MM.1S (cell line): ENCODE data around the gene KCNN4.

Source experiments
- DNase-seq: peaks from one replicate; pipeline ENCODE4 v3.0.0-alpha.2; 2015
- H2AFZ ChIP-seq: fragments of 300-600 bp; sonication (generic); 2 replicates; pipeline ENCODE4 v1.6.0; 2016; ENCODE audit warnings: antibody characterized with exemption, low read length
- H3F3A ChIP-seq: fragments of 300-600 bp; sonication (generic); 2 replicates; pipeline ENCODE4 v1.6.1; 2016; ENCODE audit warnings: mild to moderate bottlenecking, antibody characterized with exemption, low read length, moderate library complexity, mixed read lengths; ENCODE audit not compliant: insufficient read depth
- H3K27ac ChIP-seq: fragments of 300-600 bp; sonication (generic); 2 replicates; pipeline ENCODE4 v1.5.1; 2016; ENCODE audit warnings: mild to moderate bottlenecking, low read length
- H3K27me3 ChIP-seq: fragments of 300-600 bp; sonication (generic); replicated peaks from 2 replicates; pipeline ENCODE4 v1.6.0; 2016; ENCODE audit warnings: low read length; ENCODE audit not compliant: insufficient read depth
- H3K36me3 ChIP-seq: fragments of 300-600 bp; sonication (generic); replicated peaks from 2 replicates; pipeline ENCODE4 v1.6.1; 2016; ENCODE audit warnings: mild to moderate bottlenecking, low read length, mixed read lengths; ENCODE audit not compliant: insufficient read depth
- H3K4me1 ChIP-seq: fragments of 300-600 bp; sonication (generic); 2 replicates; pipeline ENCODE4 v1.6.1; 2016; ENCODE audit warnings: low read length, mixed read lengths
- H3K4me2 ChIP-seq: fragments of 300-600 bp; sonication (generic); 2 replicates; pipeline ENCODE4 v1.6.0; 2016; ENCODE audit warnings: low read depth, low read length
- H3K4me3 ChIP-seq: fragments of 300-600 bp; sonication (generic); 2 replicates; pipeline ENCODE4 v1.5.1; 2016; ENCODE audit warnings: low read length, mixed read lengths
- H3K79me2 ChIP-seq: fragments of 300-600 bp; sonication (generic); 2 replicates; pipeline ENCODE4 v1.6.1; 2016; ENCODE audit warnings: mixed run types, low read length, mixed read lengths
- H3K9ac ChIP-seq: fragments of 300-600 bp; sonication (generic); 2 replicates; pipeline ENCODE4 v1.6.1; 2016; ENCODE audit warnings: low read length, mixed read lengths
- H3K9me2 ChIP-seq: fragments of 300-600 bp; sonication (generic); replicated peaks from 2 replicates; pipeline ENCODE4 v1.6.1; 2016; ENCODE audit warnings: mild to moderate bottlenecking, low read length, mixed read lengths; ENCODE audit not compliant: insufficient read depth
- H3K9me3 ChIP-seq: fragments of 300-600 bp; sonication (generic); replicated peaks from 2 replicates; pipeline ENCODE4 v1.6.1; 2016; ENCODE audit warnings: mild to moderate bottlenecking, low read length, mixed read lengths; ENCODE audit not compliant: insufficient read depth
- H4K20me1 ChIP-seq: fragments of 300-600 bp; sonication (generic); 2 replicates; pipeline ENCODE4 v1.6.1; 2016; ENCODE audit warnings: mild to moderate bottlenecking, low read length, moderate library complexity, mixed read lengths; ENCODE audit not compliant: insufficient read depth
- CTCF ChIP-seq: fragments of 300-600 bp; sonication (generic); IDR thresholded peaks from 2 replicates; pipeline ENCODE4 v1.5.1; 2016; ENCODE audit warnings: antibody characterized with exemption, low read length, mixed read lengths
- EZH2 ChIP-seq: fragments of 300-600 bp; sonication (generic); optimal IDR thresholded peaks from 2 replicates; pipeline ENCODE3; 2017; ENCODE audit warnings: low read depth, mild to moderate bottlenecking, antibody characterized with exemption, low read length, mixed read lengths
- EZH2phosphoT487 ChIP-seq: fragments of 300-600 bp; sonication (generic); IDR thresholded peaks from 2 replicates; pipeline ENCODE4 v1.6.1; 2018; ENCODE audit warnings: antibody characterized with exemption, low read length

KCNN4 gene

GRCh38 chr19:43747557-43748204 is 33.1 kb downstream of the KCNN4 start:
- peaks cover 5% of the 10 kb centered on the region for H3K36me3 ChIP-seq
- no peaks in the 10 kb centered on the region for H3K4me1 ChIP-seq
- no peak for DNase-seq
- no peak overlapping the region for H3K9ac ChIP-seq
- H3K9me3 ChIP-seq: no peaks in the 10 kb centered on the region
- H3K9me2 ChIP-seq: no peaks in the 10 kb centered on the region
- no peak overlapping the region for H3K4me2 ChIP-seq
- H3K27me3 ChIP-seq: no peaks in the 10 kb centered on the region
- no peak overlapping the region for H2AFZ ChIP-seq
- H3K4me3 ChIP-seq: no peak overlapping the region
- H3K79me2 ChIP-seq: peaks cover 33% of the 10 kb centered on the region
- H3F3A ChIP-seq: no peaks in the 10 kb centered on the region
- no peaks in the 10 kb centered on the region for H4K20me1 ChIP-seq
- H3K27ac ChIP-seq: no peak overlapping the region
- TF ChIP-seq EZH2phosphoT487 (no peak), CTCF (no peak), EZH2 (no peak)

GRCh38 chr19:43743059-43743458 is 37.7 kb downstream of the KCNN4 start:
- H3K4me1 ChIP-seq: no peaks in the 10 kb centered on the region
- no peak overlapping the region for H2AFZ ChIP-seq
- H3K4me3 ChIP-seq: no peak overlapping the region
- H3K27ac ChIP-seq: no peak overlapping the region
- H3K4me2 ChIP-seq: no peak overlapping the region
- no peaks in the 10 kb centered on the region for H3F3A ChIP-seq
- no peak overlapping the region for H3K9ac ChIP-seq
- H3K9me3 ChIP-seq: no peaks in the 10 kb centered on the region
- no peaks in the 10 kb centered on the region for H3K27me3 ChIP-seq
- DNase-seq: no peak
- H3K36me3 ChIP-seq: peaks cover 5% of the 10 kb centered on the region; the same call in 1 of the 2 replicates
- 0 out of 2 replicates have a peak, but pooled peaks cover 3% of the 10 kb centered on the region for H3K79me2 ChIP-seq
- H3K9me2 ChIP-seq: no peaks in the 10 kb centered on the region
- H4K20me1 ChIP-seq: no peaks in the 10 kb centered on the region
- no peak for TF ChIP-seq EZH2phosphoT487

- no peaks in the 10 kb centered on the region for H3K9me3 ChIP-seq
- H3K36me3 ChIP-seq: peaks cover 5% of the 10 kb centered on the region; the same call in 1 of the 2 replicates
- H3K4me3 ChIP-seq: no peak overlapping the region
- no peaks in the 10 kb centered on the region for H4K20me1 ChIP-seq
- no peak for DNase-seq
- H2AFZ ChIP-seq: no peak overlapping the region
- H3K27ac ChIP-seq: no peak overlapping the region
- H3K79me2 ChIP-seq: 0 out of 2 replicates have a peak, but pooled peaks cover 3% of the 10 kb centered on the region
- no peak overlapping the region for H3K4me2 ChIP-seq
- H3K9me2 ChIP-seq: no peaks in the 10 kb centered on the region
- no peaks in the 10 kb centered on the region for H3K27me3 ChIP-seq
- no peak for TF ChIP-seq CTCF
- no peak for TF ChIP-seq EZH2
- TF ChIP-seq EZH2phosphoT487: no peak
- H3K9ac ChIP-seq: no peak overlapping the region
- H3K4me1 ChIP-seq: no peaks in the 10 kb centered on the region
- H3F3A ChIP-seq: no peaks in the 10 kb centered on the region
Observed at GRCh38 chr19:43741075-43741825, 39.5 kb downstream of the KCNN4 start.
